Stimulated activated CD4-positive, alpha-beta T cell treated with anti-CD3 and anti-CD28 coated beads, Interleukin-1b, Interleukin-23, amount 100 ng/mL, for 4 hours (primary cell): Measurements from ENCODE around the gene SOAT1.
"Not testable (repeated sequence)": the region's sequence is repeated elsewhere in the genome, so short reads cannot be mapped to it uniquely, and the experiment has no call there.

Experiments used
- DNase-seq, 2 donors: peaks; one replicate each; pipeline ENCODE4 v3.0.0-alpha.2; 2020; ENCODE audit warnings: low read depth in 2 of 2

SOAT1 gene

GRCh38 chr1:179293340-179294327, at the start of gene SOAT1:
SOAT1 (plus strand) TSS chr1:179293797; CDS start chr1:179302685, 8,888 bp downstream.
- peak; percentile 90 to 92 for DNase-seq

DNA sequence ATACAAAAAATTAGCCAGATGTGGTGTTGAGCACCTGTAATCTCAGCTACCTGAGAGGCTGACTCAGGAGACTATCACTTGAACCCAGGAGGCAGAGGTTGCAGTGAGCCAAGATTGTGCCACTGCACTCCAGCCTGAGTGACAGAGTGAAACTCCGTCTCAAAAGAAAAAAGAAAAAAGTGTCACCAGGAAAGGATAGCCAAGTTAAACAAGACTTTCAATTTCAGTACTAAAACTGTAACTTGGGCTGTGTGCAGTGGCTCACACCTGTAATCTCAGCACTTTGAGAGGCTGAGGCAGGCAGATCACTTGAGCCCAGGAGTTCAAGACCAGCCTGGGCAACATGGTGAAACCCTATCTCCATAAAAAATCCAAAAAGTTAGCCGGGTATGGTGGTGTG, 48.2 kb upstream of the SOAT1 start:
- DNase-seq, result not testable (repeated sequence)

GRCh38 chr1:179247923-179248322, 45.7 kb upstream of the SOAT1 start:
- no peak for DNase-seq

DNA sequence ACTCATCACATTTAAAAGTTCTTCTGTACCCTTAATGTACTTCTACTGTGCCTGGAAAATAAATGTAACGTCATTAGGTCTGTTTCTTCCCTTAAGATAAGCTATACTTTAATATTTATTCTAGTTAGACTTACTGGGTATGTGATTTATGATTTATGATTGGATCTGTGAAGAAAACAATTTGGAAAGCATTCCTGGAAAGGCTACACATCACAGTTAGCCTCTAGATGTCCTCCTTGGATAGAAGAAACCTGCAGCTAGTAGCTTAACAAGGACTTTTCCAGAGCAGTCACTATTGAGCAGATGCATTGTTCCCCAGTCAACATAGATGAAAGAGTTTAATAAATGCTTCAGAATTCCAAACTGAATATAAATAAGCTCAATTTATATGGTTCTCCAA, 41.9 kb upstream of the SOAT1 start:
- DNase-seq, result no peak

GRCh38 chr1:179252606-179253005, 41.0 kb upstream of the SOAT1 start:
- DNase-seq, result no peak

DNA sequence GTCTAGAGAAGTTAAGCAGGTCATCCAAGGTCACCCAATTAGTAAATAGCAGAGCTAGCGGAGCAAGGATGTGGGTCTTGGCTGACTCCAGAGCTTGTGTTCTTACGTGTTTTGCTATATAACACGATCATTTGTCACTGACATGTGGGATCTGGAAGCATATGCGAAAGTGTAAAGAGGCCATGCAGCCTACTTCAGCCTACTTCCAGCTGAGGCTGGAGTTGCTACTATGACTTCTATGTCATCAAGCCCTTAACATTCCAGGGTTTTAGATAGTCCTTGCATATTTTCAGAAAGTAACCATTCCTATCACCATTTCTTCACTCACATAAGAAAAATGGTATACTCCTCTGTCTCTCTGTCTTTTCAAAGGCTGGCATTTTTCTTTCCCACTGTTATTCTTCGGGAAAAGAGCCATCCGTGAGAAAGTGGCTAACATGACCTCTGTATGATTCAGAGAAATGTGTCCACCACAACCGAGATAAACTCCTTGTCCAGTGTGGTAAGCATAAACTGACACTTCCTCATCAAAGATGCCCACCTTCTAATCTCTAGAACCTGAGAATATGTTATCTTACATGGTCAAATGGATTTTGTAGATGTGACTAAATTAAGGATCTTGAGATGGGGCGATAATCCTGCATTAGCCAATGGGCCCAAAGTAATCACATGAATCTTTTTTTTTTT, 40.2 kb upstream of the SOAT1 start:
- no peak for DNase-seq

- DNase-seq, result no peak
Measured at GRCh38 chr1:179262183-179262582, 31.4 kb upstream of the SOAT1 start.

- no peak for DNase-seq
Measured at GRCh38 chr1:179263121-179263520, 30.5 kb upstream of the SOAT1 start.

DNA sequence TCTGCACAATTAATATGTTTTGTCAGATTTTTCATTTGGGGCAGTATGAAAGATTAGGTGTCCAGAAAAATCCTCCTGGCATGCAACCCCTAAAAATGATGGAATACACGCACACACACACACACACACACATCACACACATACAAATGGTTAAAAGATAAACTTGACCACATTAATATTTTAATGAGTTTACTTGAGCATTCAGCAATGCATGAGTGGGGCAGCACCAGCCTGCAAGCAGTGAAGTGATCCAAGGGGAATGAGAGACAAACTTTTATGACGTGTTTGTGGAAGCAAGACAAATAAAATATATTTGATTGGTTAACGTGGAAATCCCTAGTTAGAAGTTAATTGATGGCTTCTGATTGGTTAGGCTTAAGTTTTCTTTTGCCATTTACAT, 29.1 kb upstream of the SOAT1 start:
- DNase-seq, result no peak

DNA sequence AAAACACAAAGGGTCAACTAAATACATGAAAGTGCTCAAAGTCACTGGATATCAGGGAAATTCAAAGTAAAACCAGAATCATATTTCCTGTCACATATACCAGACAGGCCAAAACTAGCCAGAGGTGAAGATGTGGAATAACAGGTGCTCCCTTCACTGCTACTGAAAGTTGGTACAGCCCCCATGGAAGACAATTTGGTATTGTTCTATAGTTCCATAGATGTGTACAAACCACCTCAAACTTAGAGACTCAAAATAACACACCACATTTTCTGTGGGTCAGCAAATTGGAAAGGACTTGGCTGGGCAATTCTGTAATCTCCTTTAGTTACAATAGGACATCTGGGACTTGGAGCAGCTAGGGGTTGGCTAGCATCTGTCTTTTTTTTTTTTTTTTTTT, 24.5 kb upstream of the SOAT1 start:
- DNase-seq, result no peak

DNA sequence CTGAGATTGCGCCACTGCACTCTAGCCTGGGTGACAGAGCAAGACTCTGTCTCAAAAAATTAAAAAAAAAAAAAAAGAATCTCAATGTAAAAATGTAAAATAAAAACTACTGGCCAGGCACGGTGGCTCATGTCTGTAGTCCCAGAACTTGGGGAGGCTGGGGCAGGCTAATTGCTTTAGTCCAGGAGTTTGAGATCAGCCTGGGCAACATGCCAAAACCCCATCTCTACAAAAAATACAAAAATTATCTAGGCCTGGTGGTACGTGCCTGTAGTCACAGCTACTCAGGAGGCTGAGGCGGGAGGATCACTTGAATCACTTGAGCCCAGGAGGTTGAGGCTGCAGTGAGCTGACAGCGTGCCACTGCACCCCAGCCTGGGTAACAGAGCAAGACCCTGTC, 19.2 kb upstream of the SOAT1 start:
- not testable (repeated sequence) for DNase-seq

- DNase-seq, result no peak
Measured at GRCh38 chr1:179278920-179279319, 14.7 kb upstream of the SOAT1 start.

GRCh38 chr1:179283992-179284391, 9.6 kb upstream of the SOAT1 start:
- no peak for DNase-seq

DNA sequence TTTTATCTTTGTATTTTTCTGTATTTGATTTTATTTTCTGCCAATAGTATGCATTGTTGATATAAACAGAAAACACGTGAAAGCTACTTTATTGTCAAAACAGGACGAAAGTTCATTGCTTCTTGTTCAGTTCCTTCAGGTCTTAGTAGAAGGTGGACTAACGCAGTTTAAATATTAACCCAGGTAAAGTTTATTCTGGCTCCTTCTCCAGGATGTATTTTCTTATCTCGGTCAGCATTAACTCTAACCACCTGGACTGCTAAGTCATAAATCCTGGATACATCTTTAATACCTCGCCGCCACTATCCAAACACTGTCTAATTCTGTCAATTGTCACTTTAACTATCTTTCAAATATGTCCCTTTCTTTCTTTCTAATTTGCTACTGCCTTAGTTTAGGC, 5.7 kb upstream of the SOAT1 start:
- no peak for DNase-seq

GRCh38 chr1:179288977-179289376, 4.6 kb upstream of the SOAT1 start:
- DNase-seq, result no peak

GRCh38 chr1:179295164-179295755, 1.7 kb downstream of the SOAT1 start:
- DNase-seq, result no peak

DNA sequence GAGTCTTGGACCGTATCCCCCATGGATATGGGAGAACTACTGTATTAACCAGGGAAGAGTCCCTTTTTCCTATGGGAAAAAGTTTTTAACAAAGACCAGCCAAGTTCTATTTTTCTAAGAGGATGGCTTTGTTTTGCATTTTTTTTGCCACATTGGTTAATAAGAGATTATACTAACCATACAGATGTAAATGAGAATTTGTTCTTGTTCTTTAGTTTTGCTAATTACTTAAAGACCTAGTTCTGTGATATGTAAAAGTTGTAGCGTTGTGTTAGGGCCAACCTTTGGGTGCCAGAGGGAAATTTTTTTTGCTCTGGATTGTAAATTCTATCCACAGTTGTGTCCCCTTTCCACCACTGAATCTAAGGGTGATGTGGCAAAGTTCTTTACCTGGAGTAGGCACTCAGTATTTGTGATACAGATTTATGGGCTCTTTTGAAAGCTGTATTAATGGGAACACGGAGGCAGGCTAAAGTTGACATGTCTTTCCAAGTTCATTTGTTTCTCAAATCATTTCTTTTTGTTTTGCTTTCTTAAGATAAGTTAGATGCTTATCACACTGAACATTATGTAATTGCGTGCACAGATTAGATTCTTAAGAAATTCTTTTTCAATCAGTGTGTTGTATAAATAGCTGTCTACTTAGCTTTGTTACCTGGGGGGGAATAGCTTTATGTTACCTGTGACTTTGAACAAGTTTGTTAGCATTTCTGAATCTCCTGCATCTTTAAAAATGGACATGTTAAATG, 2.9 kb downstream of the SOAT1 start:
- no peak for DNase-seq

- DNase-seq, result no peak
Measured at GRCh38 chr1:179297105-179297378, 3.4 kb downstream of the SOAT1 start.

DNA sequence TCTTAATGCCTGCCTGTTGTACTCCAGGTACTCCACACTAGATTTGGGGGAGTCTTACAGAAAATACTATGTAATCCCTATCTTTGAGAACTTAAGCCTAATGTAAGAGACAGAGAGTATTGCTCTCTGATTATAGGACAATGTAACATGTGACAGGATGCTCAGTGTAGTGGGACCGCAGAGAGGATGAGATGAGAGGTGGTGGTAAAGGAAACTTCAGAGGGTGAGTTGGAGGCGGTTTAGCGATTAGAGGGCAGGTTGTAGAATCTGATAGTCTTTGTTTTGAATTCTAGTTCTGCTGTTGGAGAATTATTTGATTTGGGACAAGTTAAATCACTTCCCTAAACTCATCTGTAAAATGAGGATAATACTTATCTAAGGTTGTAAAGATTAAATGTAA, 5.4 kb downstream of the SOAT1 start:
- peak in 1 of 2 donors; percentile 31 for DNase-seq

- DNase-seq, result no peak
Measured at GRCh38 chr1:179300112-179300511, 6.5 kb downstream of the SOAT1 start.

GRCh38 chr1:179302070-179302469, 8.5 kb downstream of the SOAT1 start:
- DNase-seq, result no peak

DNA sequence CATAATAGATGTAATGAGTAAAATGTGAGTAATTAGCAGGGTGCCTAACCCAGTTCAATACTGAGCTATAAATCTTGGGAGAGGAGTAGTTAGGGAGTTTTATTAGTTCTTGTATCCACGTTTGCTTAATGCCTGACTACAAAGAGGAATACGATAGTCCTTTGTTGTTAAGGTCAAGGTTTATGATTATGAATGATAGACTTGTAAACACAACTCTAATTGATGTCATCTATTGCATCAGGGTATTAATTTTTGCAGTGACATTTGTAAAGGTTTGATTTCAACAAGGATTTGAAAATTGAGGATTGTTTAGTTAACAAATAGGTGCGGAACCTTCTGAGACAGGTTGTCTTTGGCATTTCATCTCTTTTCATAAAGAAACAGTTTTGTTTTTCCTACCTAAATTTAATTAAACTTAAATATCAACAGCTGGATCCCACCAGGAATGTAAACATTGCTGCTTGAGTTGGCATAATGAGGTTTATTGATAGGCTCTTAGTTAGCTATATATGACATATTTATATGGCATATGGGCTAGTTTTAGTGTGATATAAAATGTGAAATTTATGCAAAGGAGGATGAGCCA, 9.7 kb downstream of the SOAT1 start:
- DNase-seq, result no peak
